HepG2 (cell line): ENCODE measurements around the gene B4GALT2. TPM values are rescaled to one million over a fixed set of nuclear protein-coding genes. Genes with fewer than 3 reads are reported as not detected.

Experiments
- BCL3 ChIP-seq: sonication (generic); formaldehyde crosslinking; IDR thresholded peaks from 2 replicates; pipeline ENCODE4 v1.5.1; 2020; ENCODE audit warnings: mild to moderate bottlenecking, missing genetic modification reagents, moderate library complexity
- CREBL2 ChIP-seq: sonication (generic); formaldehyde crosslinking; IDR thresholded peaks from 2 replicates; pipeline ENCODE4 v1.8.1; 2023; ENCODE audit warnings: missing genetic modification reagents, mild to moderate bottlenecking, borderline replicate concordance
- FOXJ3 ChIP-seq: sonication (generic); formaldehyde crosslinking; IDR thresholded peaks from 2 replicates; pipeline ENCODE4 v1.4.0; 2020; ENCODE audit warnings: missing genetic modification reagents, mild to moderate bottlenecking, borderline replicate concordance
- MATR3 ChIP-seq: sonication (generic); formaldehyde crosslinking; IDR thresholded peaks from 2 replicates; pipeline ENCODE4 v1.4.0; 2020; ENCODE audit warnings: missing genetic modification reagents
- MAX ChIP-seq: IDR thresholded peaks from 2 replicates; pipeline ENCODE4 v1.6.1; 2012; ENCODE audit warnings: inconsistent platforms
- NFKBIZ ChIP-seq: IDR thresholded peaks from 2 replicates; pipeline ENCODE4 v1.6.1; 2018; ENCODE audit warnings: missing genetic modification reagents, missing compliant biosample characterization
- NR2F2 ChIP-seq: IDR thresholded peaks from 2 replicates; pipeline ENCODE4 v1.6.1; 2012; ENCODE audit warnings: low read depth, inconsistent platforms, borderline replicate concordance
- RERE ChIP-seq: IDR thresholded peaks from 2 replicates; pipeline ENCODE4 v1.6.1; 2016; ENCODE audit warnings: low read depth, missing genetic modification reagents, missing compliant biosample characterization
- SNAPC5 ChIP-seq: sonication (generic); formaldehyde crosslinking; IDR thresholded peaks from 2 replicates; pipeline ENCODE4 v1.8.1; 2023; ENCODE audit warnings: mild to moderate bottlenecking, missing genetic modification reagents, borderline replicate concordance
- TARDBP ChIP-seq: sonication (generic); formaldehyde crosslinking; IDR thresholded peaks from 2 replicates; pipeline ENCODE4 v1.8.0; 2022; ENCODE audit warnings: mild to moderate bottlenecking, missing genetic modification reagents
- TFAP4 ChIP-seq: sonication (generic); IDR thresholded peaks from 2 replicates; pipeline ENCODE4 v1.6.1; 2016; ENCODE audit warnings: low read depth, borderline replicate concordance
- THAP7 ChIP-seq: sonication (generic); formaldehyde crosslinking; IDR thresholded peaks from 2 replicates; pipeline ENCODE4 v1.8.1; 2023; ENCODE audit warnings: mild to moderate bottlenecking, missing genetic modification reagents
- ZNF512 ChIP-seq: sonication (generic); formaldehyde crosslinking; IDR thresholded peaks from 2 replicates; pipeline ENCODE4 v1.4.0; 2020; ENCODE audit warnings: mild to moderate bottlenecking, missing genetic modification reagents
- ZUFSP ChIP-seq: sonication (generic); formaldehyde crosslinking; IDR thresholded peaks from 2 replicates; pipeline ENCODE4 v1.9.0; 2021; ENCODE audit warnings: missing genetic modification reagents, mild to moderate bottlenecking, borderline replicate concordance
- polyA plus RNA-seq, 8 experiments: library from polyadenylated mRNA; depleted of rRNA in 3 of 8; stranded (reverse) in 7 of 8; unstranded in 1 of 8; fragments of >200 nt; fragmentation: Illumina TruSeq in 4 of 8; extraction: Trizol in 4 of 8; gene quantifications; 2 replicates each; pipeline versions ENCODE4 v1.2.1 to v1.2.3, GENCODE V29; 2011 to 2016; ENCODE audit warnings: low read depth in 4 of 8, missing spikeins in 1 of 8, mixed read lengths in 1 of 8; ENCODE audit not compliant: insufficient read depth in 1 of 8
- total RNA-seq, 5 experiments: library from RNA; depleted of rRNA; stranded (reverse); fragments of >200 nt; fragmentation: Illumina TruSeq; extraction: Trizol; gene quantifications; 2 replicates each; pipeline ENCODE4 v1.2.3, GENCODE V29; 2016; ENCODE audit warnings: low read depth in 1 of 5

B4GALT2 gene
- total and polyA plus RNA-seq, 2 of the 13 experiments (the other 11 are each of a cell fraction or from before 2014, with no cell fraction given): 41.9 to 78.0 TPM

- TF ChIP-seq CREBL2 (peak; percentile 30; the same call in 1 of the 2 replicates), NR2F2 (no peak), ZUFSP (CRISPR knock-in tag) (no peak), TFAP4 (peak; percentile 59; the same call in 1 of the 2 replicates), MATR3 (CRISPR knock-in tag) (no peak), TARDBP (CRISPR knock-in tag) (peak; percentile 96), FOXJ3 (CRISPR knock-in tag) (no peak; the same call in 1 of the 2 replicates), NFKBIZ (CRISPR knock-in tag) (0 out of 2 replicates have a peak, but pooled peaks have one; percentile 36), ZNF512 (peak; percentile 67), BCL3 (peak; percentile 94), RERE (CRISPR knock-in tag) (peak; percentile 48; the same call in 1 of the 2 replicates), THAP7 (CRISPR knock-in tag) (peak; percentile 79; the same call in 1 of the 2 replicates), SNAPC5 (CRISPR knock-in tag) (peak; percentile 53; the same call in 1 of the 2 replicates), MAX (peak; percentile 99)
Measured at GRCh38 chr1:43946236-43947060, 32.6 kb upstream of the B4GALT2 start, which contains the start of gene IPO13 (continued).
